HL-60 (cell line): ENCODE measurements around the gene CRYBA2.

Source experiments
- DNase-seq, 2 experiments: peaks; one replicate each; pipeline ENCODE4 v3.0.0-alpha.2; 2010 to 2020; ENCODE audit warnings: low read depth in 1 of 2, low spot score in 1 of 2
- H3K27ac ChIP-seq: fragments of 250-450 bp; sonication (Bioruptor Pico); replicated peaks from 2 replicates; pipeline ENCODE4 v1.5.1; 2020; ENCODE audit warnings: mild to moderate bottlenecking, moderate library complexity
- H3K27me3 ChIP-seq: fragments of 250-450 bp; sonication (Bioruptor Pico); 2 replicates; pipeline ENCODE4 v1.5.1; 2021; ENCODE audit warnings: mild to moderate bottlenecking, moderate library complexity; ENCODE audit not compliant: insufficient read depth, poor library complexity, severe bottlenecking
- H3K4me3 ChIP-seq: replicated peaks from 2 replicates; pipeline ENCODE4 v1.5.1; 2011; ENCODE audit warnings: mild to moderate bottlenecking, control low read depth, low read length; ENCODE audit not compliant: insufficient read depth
- CTCF ChIP-seq: IDR thresholded peaks from one replicate; pipeline ENCODE4 v1.5.1; 2011; ENCODE audit warnings: low read length, control low read depth, inconsistent platforms; ENCODE audit not compliant: insufficient read depth
- GABPA ChIP-seq: IDR thresholded peaks from 2 replicates; pipeline ENCODE4 v1.6.1; 2012; ENCODE audit warnings: low read depth
- POLR2AphosphoS5 ChIP-seq: IDR thresholded peaks from 2 replicates; pipeline ENCODE4 v1.6.1; 2012; ENCODE audit warnings: low read depth
- REST ChIP-seq: IDR thresholded peaks from 2 replicates; pipeline ENCODE4 v1.6.1; 2012; ENCODE audit warnings: low read depth; ENCODE audit not compliant: insufficient replicate concordance
- SPI1 ChIP-seq: IDR thresholded peaks from 2 replicates; pipeline ENCODE4 v1.6.1; 2012; ENCODE audit warnings: low read depth, mild to moderate bottlenecking, borderline replicate concordance

Gene CRYBA2

GRCh38 chr2:219003267-219003634 lies 10.0 kb upstream of the CRYBA2 start:
- H3K27me3 ChIP-seq, result peaks cover 53% of the 10 kb centered on the region
- no peak overlapping the region for H3K4me3 ChIP-seq
- DNase-seq, result peak in 1 of 2 experiments; percentile 29
- TF ChIP-seq POLR2AphosphoS5, result no peak
- TF ChIP-seq REST, result no peak
- TF ChIP-seq GABPA, result no peak
- no peak for TF ChIP-seq CTCF
- TF ChIP-seq SPI1, result no peak
- no peak overlapping the region for H3K27ac ChIP-seq

DNA sequence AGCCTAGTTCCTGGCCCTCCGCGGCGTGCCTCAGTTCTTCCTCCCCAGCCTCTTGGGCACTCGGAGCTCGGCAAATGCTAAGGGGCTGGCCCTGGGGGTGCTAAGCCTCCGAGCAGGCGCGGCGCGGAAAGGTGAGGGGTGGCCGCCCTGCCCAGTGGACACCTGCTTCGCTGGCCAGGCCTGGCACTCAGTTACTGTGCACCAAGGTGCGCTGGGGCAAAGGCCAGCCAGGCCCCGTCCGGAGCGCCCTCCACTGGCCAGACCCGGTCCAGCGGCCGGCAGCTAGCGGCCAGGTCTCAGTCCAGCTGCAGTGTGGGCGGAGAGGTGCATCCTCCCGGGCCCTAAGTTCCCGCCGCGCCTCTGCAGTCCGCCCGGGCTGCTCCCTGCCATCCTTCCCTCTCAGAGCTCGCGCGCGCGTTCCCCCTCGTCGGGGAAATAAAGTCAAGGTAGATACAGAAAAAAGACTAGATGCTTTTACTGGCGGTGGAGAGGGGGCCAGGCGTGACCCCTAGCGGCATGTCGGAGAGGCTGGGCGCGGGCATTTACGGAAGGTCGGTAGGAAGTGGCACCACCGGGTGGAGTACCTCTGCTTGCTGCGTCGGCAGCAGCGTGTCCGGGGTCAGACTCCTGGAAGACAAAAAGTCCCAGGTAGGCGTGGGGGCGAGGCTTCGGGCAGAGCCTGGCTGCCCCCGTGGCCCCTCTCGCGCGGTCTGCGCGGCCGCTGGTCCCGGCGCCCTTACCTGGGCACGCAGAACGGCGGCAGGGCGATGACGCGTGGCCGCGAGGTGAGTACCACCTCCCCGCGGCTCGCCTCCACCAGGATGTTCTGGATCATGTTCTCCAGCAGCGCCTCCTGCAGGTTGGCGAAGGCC lies 9.4 kb upstream of the CRYBA2 start:
- DNase-seq, result no peak
- no peak overlapping the region for H3K4me3 ChIP-seq
- peaks cover 55% of the 10 kb centered on the region for H3K27me3 ChIP-seq
- no peak for TF ChIP-seq GABPA
- TF ChIP-seq SPI1, result no peak
- no peak for TF ChIP-seq CTCF
- TF ChIP-seq POLR2AphosphoS5, result no peak
- TF ChIP-seq REST, result no peak
- no peak overlapping the region for H3K27ac ChIP-seq

DNA sequence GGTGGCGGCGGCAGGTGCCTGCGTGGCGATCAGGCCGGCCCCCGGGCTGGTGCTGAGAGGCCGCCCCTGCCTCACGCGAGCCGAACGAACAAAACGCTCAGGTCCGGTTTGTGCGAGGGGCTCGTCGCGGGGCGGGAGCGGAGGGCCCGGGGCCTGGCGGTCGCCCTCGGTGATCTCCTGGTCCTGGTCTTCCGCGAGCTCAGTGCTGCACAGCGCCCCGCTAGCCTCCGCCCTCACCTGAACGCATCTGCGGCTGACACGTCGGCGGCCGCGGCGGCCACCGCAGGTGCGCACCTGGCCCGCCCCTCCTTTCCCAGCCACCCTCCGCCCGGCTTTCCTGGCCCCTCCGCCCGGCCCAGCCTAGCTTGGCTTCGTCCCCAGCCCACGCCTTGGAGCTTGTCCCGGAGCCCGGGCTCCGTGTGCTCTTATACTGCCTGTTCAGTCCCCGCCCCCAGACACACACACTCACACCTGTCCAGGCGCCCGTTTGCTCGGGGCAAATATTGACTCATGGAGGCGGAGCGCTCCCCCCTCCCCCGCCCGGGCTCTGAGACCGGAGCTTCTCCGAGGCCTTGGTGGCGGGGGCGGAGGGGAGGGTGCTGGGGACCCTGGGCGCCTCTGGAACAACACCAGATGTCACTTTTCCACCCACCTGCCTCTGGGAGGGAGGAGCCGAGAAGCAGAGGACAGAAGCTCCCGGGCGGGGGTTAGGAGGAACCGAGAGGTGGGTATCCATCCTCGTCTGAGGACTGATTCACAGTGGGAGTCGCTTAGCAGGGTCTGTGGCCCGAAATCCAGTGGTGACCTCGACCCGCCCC lies 8.6 kb upstream of the CRYBA2 start:
- H3K4me3 ChIP-seq, result no peak overlapping the region
- TF ChIP-seq GABPA (no peak), POLR2AphosphoS5 (no peak), CTCF (no peak), REST (no peak), SPI1 (no peak)
- no peak for DNase-seq
- H3K27me3 ChIP-seq, result peaks cover 58% of the 10 kb centered on the region
- H3K27ac ChIP-seq, result no peak overlapping the region
